ENCODE measurements around the gene TERT.

- TF ChIP-seq ZNF565 (CRISPR knock-in tag; conservative IDR thresholded peaks at IDR 0.05; ENCODE audit: low read depth) = no peak
- TF ChIP-seq TOX (CRISPR knock-in tag; IDR thresholded peaks at IDR 0.05; ENCODE audit: borderline replicate concordance) = no peak
- no peak for TF ChIP-seq ESRRG (CRISPR knock-in tag; IDR thresholded peaks at IDR 0.05)
- TF ChIP-seq TCF4 (CRISPR knock-in tag; IDR thresholded peaks at IDR 0.05; ENCODE audit: borderline replicate concordance) = no peak
- no peak for TF ChIP-seq CSRNP3 (CRISPR knock-in tag; IDR thresholded peaks at IDR 0.05)
- TF ChIP-seq ZC3H10 (CRISPR knock-in tag; IDR thresholded peaks at IDR 0.05) = no peak
Measured at GRCh38 chr5:1235379-1235778, 59.5 kb downstream of the TERT start.

Data from SK-N-SH treated with all-trans-retinoic acid at 6 μM for 48 hours (cell line).